ENCODE data around the gene RPS15. TPM values are rescaled to one million over a fixed set of nuclear protein-coding genes. Genes with fewer than 3 reads are reported as not detected.
A peak's percentile ranks its signal among the peaks of the same experiment; 100 is the strongest.

RPS15 gene
- total and polyA plus RNA-seq, 2 of the 13 experiments (the other 11 are each of a cell fraction or from before 2014, with no cell fraction given) = 695 to 1,411 TPM

DNA sequence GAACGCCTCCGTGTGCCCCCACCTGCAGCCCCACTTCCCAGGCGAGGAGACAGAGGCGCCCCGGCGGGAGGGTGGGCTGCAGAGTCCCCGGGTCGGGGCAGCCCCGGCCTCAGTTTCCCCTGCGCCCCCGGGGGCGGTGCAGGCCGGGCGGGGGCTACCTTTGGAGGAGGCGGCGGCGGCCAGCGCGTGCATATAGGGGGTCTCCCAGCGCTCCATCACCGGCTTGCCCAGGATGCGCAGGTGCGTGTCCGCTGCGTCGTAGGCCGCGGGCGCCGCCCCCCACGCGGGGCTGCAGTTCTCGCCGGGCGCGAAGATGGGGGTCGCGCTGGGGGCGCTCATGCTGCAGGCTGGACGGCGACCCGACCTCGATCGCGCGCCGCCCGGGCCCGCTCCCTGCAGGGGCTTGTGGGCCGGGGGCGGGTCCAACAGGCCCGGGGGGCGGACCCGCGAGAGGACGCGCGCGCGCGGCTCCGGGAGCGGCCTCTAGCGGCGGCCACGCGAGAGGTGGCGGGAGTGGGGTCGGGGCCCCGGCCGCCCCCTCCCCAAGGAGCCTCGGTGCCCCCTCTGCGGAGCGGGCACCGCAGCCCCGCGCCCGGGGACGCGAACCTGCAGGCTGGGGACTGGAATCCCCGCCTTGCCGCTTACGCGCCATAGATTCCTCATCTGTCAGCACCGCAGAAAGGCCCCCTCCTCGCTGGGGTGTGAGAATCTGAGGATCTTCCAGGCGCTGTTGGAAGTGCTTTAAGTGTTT is 36.9 kb upstream of the RPS15 start, which contains the start of gene GAMT (continued):
- TF ChIP-seq, protein P1, sequence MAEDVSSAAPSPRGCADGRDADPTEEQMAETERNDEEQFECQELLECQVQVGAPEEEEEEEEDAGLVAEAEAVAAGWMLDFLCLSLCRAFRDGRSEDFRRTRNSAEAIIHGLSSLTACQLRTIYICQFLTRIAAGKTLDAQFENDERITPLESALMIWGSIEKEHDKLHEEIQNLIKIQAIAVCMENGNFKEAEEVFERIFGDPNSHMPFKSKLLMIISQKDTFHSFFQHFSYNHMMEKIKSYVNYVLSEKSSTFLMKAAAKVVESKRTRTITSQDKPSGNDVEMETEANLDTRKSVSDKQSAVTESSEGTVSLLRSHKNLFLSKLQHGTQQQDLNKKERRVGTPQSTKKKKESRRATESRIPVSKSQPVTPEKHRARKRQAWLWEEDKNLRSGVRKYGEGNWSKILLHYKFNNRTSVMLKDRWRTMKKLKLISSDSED (CRISPR knock-in tag; IDR thresholded peaks at IDR 0.05) = no peak
- TF ChIP-seq, protein P2, sequence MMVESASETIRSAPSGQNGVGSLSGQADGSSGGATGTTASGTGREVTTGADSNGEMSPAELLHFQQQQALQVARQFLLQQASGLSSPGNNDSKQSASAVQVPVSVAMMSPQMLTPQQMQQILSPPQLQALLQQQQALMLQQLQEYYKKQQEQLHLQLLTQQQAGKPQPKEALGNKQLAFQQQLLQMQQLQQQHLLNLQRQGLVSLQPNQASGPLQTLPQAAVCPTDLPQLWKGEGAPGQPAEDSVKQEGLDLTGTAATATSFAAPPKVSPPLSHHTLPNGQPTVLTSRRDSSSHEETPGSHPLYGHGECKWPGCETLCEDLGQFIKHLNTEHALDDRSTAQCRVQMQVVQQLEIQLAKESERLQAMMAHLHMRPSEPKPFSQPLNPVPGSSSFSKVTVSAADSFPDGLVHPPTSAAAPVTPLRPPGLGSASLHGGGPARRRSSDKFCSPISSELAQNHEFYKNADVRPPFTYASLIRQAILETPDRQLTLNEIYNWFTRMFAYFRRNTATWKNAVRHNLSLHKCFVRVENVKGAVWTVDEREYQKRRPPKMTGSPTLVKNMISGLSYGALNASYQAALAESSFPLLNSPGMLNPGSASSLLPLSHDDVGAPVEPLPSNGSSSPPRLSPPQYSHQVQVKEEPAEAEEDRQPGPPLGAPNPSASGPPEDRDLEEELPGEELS (CRISPR knock-in tag; IDR thresholded peaks at IDR 0.05) = no peak
- TF ChIP-seq ESRRA (CRISPR knock-in tag; IDR thresholded peaks at IDR 0.05; ENCODE audit: low read depth) (no peak), IRX3 (CRISPR knock-in tag; IDR thresholded peaks at IDR 0.05; ENCODE audit: borderline replicate concordance, low read depth) (0 out of 2 replicates have a peak, but pooled peaks have one; percentile 19), ZNF549 (CRISPR knock-in tag; IDR thresholded peaks at IDR 0.05) (no peak), PHB2 (IDR thresholded peaks at IDR 0.05; ENCODE audit: partially characterized antibody) (no peak), RFXAP (CRISPR knock-in tag; IDR thresholded peaks at IDR 0.05; ENCODE audit: borderline replicate concordance) (no peak), ZNF354B (CRISPR knock-in tag; IDR thresholded peaks at IDR 0.05) (0 out of 2 replicates have a peak, but pooled peaks have one; percentile 2), ZNF746 (CRISPR knock-in tag; IDR thresholded peaks at IDR 0.05) (peak; percentile 32; the same call in 1 of the 2 replicates), ZNF749 (CRISPR knock-in tag; IDR thresholded peaks at IDR 0.05; ENCODE audit: borderline replicate concordance) (no peak), ZSCAN9 (CRISPR knock-in tag; IDR thresholded peaks at IDR 0.05; ENCODE audit: borderline replicate concordance) (no peak)
- TF ChIP-seq, protein P3, sequence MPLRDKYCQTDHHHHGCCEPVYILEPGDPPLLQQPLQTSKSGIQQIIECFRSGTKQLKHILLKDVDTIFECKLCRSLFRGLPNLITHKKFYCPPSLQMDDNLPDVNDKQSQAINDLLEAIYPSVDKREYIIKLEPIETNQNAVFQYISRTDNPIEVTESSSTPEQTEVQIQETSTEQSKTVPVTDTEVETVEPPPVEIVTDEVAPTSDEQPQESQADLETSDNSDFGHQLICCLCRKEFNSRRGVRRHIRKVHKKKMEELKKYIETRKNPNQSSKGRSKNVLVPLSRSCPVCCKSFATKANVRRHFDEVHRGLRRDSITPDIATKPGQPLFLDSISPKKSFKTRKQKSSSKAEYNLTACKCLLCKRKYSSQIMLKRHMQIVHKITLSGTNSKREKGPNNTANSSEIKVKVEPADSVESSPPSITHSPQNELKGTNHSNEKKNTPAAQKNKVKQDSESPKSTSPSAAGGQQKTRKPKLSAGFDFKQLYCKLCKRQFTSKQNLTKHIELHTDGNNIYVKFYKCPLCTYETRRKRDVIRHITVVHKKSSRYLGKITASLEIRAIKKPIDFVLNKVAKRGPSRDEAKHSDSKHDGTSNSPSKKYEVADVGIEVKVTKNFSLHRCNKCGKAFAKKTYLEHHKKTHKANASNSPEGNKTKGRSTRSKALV (CRISPR knock-in tag; IDR thresholded peaks at IDR 0.05) = no peak
- TF ChIP-seq, protein P4, sequence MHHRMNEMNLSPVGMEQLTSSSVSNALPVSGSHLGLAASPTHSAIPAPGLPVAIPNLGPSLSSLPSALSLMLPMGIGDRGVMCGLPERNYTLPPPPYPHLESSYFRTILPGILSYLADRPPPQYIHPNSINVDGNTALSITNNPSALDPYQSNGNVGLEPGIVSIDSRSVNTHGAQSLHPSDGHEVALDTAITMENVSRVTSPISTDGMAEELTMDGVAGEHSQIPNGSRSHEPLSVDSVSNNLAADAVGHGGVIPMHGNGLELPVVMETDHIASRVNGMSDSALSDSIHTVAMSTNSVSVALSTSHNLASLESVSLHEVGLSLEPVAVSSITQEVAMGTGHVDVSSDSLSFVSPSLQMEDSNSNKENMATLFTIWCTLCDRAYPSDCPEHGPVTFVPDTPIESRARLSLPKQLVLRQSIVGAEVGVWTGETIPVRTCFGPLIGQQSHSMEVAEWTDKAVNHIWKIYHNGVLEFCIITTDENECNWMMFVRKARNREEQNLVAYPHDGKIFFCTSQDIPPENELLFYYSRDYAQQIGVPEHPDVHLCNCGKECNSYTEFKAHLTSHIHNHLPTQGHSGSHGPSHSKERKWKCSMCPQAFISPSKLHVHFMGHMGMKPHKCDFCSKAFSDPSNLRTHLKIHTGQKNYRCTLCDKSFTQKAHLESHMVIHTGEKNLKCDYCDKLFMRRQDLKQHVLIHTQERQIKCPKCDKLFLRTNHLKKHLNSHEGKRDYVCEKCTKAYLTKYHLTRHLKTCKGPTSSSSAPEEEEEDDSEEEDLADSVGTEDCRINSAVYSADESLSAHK (CRISPR knock-in tag; IDR thresholded peaks at IDR 0.05; ENCODE audit: borderline replicate concordance) = no peak
- TF ChIP-seq, protein P5, sequence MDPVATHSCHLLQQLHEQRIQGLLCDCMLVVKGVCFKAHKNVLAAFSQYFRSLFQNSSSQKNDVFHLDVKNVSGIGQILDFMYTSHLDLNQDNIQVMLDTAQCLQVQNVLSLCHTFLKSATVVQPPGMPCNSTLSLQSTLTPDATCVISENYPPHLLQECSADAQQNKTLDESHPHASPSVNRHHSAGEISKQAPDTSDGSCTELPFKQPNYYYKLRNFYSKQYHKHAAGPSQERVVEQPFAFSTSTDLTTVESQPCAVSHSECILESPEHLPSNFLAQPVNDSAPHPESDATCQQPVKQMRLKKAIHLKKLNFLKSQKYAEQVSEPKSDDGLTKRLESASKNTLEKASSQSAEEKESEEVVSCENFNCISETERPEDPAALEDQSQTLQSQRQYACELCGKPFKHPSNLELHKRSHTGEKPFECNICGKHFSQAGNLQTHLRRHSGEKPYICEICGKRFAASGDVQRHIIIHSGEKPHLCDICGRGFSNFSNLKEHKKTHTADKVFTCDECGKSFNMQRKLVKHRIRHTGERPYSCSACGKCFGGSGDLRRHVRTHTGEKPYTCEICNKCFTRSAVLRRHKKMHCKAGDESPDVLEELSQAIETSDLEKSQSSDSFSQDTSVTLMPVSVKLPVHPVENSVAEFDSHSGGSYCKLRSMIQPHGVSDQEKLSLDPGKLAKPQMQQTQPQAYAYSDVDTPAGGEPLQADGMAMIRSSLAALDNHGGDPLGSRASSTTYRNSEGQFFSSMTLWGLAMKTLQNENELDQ (CRISPR knock-in tag; IDR thresholded peaks at IDR 0.05; ENCODE audit: borderline replicate concordance) = no peak
- TF ChIP-seq, protein P6, sequence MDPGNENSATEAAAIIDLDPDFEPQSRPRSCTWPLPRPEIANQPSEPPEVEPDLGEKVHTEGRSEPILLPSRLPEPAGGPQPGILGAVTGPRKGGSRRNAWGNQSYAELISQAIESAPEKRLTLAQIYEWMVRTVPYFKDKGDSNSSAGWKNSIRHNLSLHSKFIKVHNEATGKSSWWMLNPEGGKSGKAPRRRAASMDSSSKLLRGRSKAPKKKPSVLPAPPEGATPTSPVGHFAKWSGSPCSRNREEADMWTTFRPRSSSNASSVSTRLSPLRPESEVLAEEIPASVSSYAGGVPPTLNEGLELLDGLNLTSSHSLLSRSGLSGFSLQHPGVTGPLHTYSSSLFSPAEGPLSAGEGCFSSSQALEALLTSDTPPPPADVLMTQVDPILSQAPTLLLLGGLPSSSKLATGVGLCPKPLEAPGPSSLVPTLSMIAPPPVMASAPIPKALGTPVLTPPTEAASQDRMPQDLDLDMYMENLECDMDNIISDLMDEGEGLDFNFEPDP (CRISPR knock-in tag; conservative IDR thresholded peaks at IDR 0.05) = no peak
- TF ChIP-seq, protein P7, sequence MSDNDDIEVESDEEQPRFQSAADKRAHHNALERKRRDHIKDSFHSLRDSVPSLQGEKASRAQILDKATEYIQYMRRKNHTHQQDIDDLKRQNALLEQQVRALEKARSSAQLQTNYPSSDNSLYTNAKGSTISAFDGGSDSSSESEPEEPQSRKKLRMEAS (IDR thresholded peaks at IDR 0.05) = peak; percentile 68; the same call in 1 of the 2 replicates
